Stimulated activated CD4-positive, alpha-beta T cell treated with anti-CD3 and anti-CD28 coated beads, Interleukin-15, amount 100 ng/mL, for 1 hour (primary cell): Measurements from ENCODE around the gene MRPS22.
"Not testable (repeated sequence)": the region's sequence is repeated elsewhere in the genome, so short reads cannot be mapped to it uniquely, and the experiment has no call there.

Source experiments
- DNase-seq, 2 donors: peaks; one replicate each; pipeline ENCODE4 v3.0.0-alpha.2; 2020; ENCODE audit warnings: low read depth in 1 of 2, low spot score in 1 of 2

The MRPS22 gene

DNA sequence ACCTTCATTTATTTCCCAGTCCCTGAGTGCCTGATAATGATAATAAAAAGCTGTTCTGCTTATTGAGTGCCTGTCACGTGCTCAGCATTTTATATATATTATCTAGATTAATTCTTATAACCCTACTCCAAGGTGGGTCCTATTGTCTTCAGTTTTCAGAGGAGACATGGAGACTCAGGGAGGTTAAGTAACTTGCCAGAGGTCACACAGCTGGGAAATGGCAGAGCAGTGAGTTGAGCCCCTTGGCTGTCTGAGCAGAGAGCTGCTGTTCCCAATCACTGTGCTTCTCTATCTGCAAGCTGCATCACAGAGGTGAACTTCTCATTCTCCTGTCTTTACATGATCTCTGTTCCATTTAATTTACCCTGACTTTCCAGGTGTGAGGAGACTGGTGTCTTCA is 32.3 kb upstream of the MRPS22 start:
- DNase-seq, result no peak

DNA sequence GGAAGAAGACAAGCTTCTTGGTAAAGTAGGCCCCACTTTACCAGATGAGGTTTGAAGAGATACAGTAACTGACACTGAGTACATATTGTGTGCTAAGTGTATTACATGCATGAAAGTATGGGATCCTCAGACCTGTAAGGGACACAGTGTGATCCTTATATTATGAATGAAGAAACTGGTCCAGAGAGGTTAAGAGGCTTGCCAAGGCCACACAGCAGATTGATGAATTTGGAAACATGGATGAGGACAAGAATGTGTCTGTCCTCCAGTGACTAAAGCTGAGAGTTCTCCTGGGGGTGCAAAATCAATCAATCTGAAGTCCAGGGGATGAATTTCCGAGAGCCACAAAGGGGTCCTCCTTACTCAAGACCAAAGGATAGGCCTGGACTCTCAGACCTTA is 31.4 kb upstream of the MRPS22 start:
- DNase-seq, result no peak

DNA sequence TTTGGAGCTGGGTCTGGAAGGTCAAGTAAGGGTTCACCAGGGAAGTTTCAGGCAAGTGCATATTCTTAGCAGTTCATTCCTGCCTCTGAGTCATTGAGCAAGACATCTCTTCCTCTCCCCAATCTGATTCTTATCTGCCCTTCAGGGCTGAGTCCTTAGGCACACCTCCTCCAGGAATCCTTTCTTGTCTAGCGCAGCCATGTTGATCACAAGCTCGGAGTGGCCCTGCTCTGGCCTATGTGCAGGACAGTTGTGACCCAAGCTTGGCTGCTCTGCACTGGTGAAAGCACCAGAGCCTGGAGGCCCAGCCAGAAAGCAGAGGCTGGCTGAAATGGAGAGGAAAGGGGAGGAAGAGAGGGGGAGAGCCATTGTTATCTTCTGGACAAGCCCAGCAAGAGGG is 30.9 kb upstream of the MRPS22 start:
- DNase-seq, result no peak

DNA sequence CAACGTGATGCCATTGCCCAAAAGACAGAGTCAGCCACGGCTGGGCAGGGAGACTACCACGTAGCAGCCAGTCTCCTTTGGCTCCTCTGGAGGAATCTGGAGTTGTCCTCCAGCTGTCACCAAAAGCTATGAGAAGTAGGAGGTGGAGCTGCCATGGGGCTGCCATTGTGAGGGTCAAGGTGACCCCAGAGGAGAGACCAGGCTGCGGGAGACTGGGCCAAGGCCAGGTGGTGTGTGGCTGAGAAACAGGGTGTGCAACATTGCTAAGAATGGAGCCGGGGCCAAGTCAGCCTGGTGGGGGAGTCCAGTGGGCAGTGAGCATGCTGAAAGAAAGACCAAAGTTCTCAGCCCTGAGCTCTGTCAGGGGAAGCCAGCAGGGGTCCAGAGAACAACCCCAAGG is 29.9 kb upstream of the MRPS22 start:
- DNase-seq, result no peak

DNA sequence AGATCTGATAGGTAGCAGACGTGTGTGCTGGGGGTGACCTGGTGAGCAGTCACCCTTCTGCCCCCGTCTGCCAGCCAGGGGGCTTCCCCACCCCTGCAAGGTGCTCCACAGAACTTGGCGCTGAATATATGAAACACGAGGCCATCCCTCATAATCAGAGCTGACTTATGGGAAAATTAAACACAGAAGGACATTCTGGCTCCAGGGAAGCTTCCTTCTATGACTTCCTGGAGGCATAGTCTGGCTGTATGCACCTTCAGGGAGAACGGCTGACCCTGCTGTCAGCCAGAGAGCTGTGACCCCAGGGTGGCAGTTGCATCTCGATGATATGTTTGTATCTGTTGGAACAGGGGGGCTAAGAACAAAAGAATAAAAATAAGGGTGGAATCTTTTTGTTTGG is 26.6 kb upstream of the MRPS22 start:
- no peak for DNase-seq

DNA sequence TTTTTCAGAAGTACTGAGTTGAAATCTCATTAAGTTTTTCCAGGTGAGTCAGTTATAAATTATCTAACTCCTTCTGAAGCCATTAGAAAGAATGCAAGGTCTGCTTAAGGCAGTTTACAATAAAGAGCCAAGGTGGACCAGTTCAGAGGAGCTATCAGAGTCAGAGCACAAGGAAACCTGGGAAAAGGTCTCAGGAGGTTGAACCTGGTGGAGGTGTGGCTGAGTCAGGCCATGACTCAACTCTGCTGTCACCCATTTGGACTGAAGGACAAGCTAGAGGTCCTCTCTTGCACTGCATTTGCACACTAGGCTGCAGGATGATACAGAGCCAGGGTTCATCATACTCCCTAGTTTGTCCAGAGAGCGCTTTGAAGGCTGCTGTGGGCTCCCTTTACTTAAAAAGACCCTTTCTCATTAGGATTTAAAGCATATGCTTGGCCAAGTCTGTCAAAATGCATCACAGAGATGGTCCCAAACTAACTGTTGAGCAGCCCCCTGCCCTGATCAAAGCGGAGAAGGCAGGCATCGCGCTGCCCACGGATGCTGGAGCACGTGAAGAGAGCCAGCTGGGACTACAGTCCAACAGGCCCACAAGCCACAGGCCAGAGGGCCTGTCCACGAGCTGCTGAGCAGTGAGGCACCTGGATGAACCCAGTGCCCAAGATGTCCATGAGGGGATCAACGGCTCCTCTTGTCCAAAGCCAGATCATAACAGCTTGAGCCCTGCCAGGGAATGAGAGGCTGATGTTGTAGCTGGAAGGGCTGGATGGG is 26.0 kb upstream of the MRPS22 start:
- DNase-seq, result no peak

DNA sequence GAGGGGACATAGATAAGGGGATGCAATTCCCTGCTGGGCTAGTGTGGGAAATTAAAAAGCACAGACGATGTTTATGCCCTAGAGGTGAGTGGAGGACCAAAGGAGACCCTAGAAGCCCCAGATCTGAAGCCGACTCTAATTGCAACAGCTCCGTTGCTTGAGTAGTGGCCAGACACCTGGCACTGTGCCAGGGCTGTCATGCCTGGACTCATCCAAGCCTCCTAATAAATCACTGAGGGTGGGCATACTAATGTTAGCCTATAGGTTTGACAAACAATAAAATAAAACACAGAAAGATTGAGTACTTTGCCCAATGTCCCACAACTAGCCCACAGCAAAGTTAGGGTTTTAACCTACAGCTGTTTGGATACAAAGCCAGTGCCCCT is 25.4 kb upstream of the MRPS22 start:
- DNase-seq, result no peak

DNA sequence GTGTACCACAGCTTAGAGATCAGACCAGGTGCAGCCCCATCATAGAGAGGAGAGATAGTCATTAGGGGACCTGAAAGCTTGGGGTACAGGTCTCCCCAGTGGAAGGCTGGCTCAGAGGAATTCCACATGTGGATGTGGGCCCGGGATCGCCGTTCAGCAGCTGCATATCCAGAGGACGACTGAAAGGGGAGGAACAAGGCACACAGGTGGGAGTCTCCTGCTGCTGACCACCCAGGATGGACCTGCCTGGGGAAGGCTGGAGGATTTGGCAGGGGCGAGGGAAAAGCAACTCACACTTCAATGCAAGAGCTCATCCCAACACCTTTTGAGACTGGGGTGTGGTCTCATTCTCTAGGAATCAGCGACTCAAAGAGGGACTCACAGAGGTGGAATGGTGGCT is 25.0 kb upstream of the MRPS22 start:
- no peak for DNase-seq

DNA sequence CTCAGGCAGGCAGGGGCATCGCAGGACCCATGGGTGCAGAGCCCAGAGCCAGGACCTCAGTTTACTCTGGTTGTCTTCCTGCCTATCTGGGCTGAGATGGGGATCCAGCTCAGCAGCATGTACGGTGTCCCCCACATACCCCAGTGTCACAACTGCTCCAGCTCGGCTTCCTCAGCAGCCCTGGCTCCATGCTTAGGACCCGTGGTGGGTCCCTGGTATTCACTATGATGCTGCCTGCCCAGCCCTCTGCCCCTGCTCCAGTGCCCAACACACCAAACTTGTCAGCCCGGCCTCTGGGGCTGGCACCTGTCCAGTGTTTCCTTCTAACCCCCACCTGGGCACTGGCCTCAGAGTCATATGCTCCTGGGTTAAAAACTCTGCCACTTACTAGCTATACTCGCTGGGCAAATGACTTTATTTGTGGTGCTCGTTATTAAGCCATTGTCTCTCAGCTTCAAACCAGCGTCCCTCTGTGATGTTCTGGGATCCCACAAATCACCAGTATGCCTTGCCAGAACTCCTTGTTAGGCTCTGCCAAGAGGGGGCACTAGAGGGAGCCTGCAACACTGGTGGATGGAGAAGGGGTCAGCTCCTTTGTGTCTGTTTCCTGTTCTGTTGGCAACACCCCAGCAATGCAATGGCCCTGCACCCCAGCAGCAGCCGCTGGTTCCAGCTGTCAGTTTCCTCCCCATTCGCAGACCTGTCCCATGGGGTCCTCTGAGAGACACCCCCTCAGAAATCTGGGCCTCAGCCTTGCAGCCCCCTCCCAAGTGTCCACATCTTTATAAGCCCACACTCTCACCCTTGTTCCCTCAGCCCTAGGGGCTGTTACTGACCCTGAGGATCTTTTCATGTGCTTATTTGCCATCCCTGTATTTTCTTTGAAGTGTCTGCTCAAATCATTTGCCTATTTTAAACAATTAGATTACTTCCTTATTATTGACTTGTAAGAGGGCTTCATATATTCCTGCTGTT is 24.1 kb upstream of the MRPS22 start:
- no peak for DNase-seq

DNA sequence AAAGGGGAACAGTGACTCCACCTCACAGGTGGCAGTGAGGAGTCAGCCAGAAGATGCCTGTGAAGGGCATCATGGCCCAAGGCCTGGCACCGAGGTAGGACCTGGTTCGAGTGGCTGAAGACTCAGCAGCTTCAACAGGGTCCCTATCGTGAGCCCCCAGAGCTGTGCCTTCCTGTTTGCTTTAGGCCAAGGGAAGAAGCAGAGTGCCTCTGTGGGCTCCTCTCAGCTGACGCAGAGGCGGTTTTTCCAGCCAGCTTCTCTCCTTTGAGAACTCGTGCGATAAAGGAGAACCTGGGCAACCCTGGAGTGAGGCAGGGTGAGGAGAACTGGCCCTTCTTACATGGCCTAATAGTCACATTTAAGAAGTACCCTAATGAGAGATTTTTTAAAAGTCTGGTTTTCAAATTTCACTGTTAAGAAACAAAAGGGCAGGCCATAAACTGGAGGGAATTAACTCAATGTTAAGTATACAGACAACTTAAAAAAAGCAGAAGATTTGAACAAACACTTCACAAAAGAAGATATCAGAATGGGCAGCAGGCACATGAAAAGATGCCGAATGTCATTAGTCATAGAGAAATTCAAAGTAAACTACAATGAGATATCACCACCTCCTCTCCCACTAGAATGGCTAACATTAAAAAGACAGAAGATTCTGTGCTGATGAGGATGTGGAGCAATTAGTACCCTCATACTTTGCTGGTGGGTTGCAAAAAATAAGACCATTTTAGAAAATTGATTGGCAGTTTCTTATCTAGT is 23.1 kb upstream of the MRPS22 start:
- no peak for DNase-seq

DNA sequence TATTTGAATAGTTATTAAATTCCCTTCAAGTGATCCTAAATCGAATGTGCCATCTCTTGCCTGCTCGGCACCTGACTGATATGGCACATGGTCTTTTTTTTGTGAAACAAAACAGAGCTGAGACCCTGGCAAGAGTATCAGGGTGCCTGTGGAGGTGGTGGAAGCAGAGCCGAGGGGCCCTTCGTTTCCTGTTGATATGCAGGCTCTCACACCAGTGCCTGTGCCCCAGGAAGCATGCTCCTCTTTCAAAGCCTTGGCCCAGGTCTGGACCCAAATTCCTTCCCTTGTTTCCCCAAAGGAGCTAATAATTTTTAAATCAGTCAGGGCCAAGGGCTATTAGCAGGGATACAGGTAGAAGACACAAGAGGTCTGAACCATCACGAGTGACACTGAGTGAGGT is 21.5 kb upstream of the MRPS22 start:
- DNase-seq, result no peak

DNA sequence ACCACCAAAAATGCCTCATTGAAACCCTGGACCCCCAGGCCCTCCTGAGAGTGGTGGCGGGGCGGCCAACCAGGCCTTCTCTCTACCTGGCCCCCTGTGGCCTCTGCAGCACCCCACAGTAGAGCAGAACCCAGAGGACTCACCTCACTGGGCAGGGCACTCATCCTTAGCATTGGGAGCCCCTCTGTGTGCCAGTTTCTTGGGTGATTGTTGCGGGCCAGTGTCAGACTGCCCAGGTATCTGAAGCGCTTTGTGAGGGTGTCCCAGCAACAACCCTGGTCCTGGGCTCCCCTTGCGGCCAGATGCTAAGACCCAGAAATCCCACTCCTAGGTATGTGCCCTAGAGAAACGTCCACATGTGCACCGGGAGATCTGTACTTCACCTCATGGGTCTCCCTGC is 20.7 kb upstream of the MRPS22 start:
- no peak for DNase-seq

DNA sequence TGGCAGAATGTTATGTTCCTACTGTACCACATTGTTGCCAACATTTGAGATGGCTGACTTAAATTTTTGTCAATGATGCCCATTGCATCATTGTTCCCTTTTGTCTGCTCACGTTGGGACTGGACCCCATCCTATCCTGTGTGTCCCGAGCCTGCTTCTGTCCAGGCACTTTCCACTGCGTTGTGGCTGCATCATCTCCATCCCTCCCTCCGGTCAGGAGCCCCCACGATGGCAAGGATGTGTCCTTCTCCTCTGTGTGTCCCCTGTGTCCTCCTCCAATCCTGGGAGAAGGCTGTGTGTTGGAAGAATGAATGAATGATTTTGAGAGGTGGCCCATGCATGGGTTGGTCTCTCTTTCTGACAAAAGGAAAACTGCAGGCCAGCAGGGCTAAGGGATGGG is 19.4 kb upstream of the MRPS22 start:
- DNase-seq, result no peak

DNA sequence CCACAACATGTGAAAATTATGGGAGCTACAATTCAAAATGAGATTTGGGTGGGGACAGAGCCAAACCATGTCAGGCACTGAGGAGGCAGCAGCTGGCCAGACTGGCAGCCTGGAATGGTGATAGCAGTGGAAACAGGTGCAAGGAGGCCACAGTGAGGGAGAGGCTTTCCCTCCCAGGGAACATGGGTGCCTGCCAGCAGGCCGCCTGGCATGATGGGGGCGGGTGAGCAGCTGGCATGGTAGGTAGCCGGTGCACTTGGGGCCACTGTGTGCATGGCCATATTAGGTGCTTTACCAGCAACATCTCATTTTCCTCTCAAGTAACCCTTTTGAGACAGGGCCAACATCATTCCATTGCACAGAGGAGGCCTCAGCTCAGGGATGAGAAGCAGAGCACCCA is 18.3 kb upstream of the MRPS22 start:
- no peak for DNase-seq

DNA sequence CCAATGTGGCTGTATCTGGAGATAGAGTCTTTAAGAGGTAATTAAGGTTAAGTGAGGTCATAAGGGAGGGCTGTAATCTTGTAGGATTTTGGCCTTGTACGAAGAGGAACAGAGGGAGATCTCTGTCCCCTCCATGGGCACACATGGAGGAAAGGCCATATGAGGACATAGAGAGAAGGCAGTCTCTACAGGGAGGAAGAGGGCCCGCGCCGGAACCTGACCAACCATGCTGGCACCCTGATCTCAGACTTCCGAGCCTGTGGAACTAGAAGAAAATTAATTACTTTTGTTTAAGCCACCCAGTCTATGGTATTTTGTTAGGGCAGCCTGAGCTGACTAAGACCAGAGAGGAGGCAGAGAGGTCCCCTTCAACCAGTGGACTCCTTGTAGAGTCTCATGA is 17.7 kb upstream of the MRPS22 start:
- DNase-seq, result no peak

DNA sequence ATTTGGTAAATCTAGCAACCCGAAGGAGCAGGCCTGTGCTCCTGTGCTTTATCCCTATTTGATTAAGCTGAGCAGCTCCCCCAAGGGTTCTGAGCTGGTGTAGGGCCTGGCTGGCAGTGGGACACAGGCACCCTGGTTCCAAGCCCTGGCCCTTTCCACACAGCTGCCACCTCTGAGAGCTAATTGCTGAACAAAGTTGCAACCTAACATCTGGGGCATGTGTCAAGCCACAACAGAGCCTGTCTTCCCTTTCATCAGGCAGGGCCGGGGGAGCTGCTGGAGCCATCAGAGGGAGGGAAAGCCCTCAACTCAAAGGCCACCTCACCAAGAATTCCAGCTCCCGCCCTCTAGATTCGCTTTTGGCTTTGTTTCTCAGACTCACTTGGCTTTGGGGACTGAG is 17.1 kb upstream of the MRPS22 start:
- no peak for DNase-seq

DNA sequence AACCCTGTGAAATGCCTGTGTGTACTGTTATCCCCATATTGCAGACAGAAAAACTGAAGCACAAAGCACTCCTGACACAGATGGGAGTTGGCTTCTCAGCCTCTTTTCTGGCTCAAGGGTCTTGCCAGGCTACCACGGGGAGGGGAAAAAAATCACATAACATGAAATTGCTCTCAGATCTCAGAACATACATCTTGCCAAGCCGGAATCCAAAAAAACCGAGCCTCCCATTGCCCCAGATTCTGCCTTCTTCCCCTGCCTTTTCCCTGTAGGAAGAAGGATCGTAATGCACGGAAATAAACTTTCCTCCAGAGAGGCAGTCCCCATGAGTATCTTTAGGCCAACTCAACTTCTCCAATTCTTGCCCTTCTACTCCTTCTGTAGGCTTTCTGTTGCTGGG is 16.6 kb upstream of the MRPS22 start:
- DNase-seq, result no peak

DNA sequence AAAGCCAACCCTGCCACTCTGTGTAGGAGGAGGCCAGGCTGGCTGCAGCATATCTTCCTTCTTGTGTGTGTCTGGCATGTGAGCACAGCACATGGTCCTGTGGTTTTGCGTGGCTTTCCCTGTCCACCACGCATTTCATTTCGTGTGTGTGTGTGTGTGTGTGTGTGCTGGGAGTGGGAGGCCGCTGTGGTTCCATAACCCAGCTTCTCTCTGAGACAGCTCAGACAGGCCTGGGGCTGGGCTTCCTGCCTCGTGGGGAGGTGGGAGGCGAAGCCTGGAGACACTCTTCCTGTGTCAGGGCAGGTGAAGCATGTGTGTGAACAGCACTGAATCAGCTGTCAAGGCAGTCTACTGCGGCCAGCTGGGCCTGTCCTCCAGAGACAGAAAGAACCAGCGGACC is 16.0 kb upstream of the MRPS22 start:
- no peak for DNase-seq

DNA sequence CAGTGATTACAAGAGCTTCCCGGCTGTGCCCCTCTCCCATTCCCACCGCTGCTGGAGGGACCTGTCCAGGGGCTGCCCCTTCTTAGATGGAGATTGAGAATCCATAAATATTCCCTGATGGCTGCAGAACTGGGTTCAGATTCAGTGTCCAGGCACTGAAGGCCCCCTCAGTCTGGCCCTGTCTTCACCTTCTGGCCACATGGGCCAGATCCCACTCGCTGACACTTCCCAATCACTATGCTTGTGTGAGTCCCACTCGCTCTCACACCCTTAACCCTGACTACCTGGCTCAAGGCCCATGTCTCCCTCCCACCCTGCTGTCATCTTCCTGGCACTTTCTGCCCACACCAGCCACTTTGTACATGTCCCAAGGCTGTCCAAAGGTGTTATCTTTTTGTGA is 15.5 kb upstream of the MRPS22 start:
- no peak for DNase-seq

DNA sequence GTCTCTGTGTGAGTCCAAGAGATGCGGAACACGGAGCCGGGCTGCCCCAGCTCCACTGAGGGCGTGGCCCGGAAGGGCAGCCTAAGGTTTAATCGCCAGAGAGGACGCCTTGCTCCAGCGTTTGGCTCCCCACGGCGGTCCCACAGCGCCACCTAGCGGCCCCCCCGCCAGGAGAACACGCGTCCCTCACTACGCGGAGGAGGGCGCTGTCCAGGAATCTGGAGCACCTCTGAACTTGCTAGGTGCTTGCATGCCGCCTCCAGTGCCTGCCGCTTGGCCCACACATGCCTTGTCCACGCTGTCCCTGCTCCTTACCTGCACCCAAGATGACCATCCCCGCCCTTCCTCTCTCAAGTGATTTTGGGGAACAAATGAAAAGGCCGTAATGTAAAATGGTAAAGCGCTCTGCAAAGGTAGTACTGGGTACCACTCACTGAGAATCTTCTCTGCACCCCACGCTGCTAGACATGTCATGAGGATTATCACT is 14.4 kb upstream of the MRPS22 start:
- peak; percentile 67 to 85 for DNase-seq

DNA sequence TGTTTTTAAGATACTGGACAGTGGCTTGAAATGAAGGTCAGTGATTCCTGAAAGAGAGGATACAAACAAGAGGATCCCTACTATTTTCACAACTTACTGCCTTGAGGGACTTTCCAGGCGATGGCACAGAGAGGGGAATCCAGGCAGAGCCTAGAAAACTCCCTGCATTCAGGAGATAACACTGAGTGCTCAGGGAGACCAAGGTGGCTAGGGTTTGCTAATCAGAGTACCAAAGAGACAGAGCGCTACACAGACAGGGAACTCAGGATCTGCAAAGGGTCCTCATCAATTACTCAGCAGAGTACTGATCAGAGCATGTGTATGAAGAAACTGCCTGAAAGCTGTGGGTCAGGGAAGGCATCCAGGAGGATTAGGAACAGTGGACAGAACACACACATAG is 11.7 kb upstream of the MRPS22 start:
- no peak for DNase-seq

DNA sequence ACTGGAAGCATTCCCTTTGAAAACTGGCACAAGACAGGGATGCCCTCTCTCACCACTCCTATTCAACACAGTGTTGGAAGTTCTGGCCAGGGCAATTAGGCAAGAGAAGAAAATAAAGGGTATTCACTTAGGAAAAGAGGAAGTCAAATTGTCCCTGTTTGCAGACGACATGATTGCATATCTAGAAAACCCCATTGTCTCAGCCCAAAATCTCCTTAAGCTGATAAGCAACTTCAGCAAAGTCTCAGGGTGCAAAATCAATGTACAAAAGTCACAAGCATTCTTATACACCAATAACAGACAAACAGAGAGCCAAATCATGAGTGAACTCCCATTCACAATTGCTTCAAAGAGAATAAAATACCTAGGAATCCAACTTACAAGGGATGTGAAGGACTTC is 9.1 kb upstream of the MRPS22 start:
- not testable (repeated sequence) for DNase-seq
